ENCODE results near the gene SLC7A6OS.
A peak's percentile ranks its signal among the peaks of the same experiment; 100 is the strongest.

The SLC7A6OS gene

DNA sequence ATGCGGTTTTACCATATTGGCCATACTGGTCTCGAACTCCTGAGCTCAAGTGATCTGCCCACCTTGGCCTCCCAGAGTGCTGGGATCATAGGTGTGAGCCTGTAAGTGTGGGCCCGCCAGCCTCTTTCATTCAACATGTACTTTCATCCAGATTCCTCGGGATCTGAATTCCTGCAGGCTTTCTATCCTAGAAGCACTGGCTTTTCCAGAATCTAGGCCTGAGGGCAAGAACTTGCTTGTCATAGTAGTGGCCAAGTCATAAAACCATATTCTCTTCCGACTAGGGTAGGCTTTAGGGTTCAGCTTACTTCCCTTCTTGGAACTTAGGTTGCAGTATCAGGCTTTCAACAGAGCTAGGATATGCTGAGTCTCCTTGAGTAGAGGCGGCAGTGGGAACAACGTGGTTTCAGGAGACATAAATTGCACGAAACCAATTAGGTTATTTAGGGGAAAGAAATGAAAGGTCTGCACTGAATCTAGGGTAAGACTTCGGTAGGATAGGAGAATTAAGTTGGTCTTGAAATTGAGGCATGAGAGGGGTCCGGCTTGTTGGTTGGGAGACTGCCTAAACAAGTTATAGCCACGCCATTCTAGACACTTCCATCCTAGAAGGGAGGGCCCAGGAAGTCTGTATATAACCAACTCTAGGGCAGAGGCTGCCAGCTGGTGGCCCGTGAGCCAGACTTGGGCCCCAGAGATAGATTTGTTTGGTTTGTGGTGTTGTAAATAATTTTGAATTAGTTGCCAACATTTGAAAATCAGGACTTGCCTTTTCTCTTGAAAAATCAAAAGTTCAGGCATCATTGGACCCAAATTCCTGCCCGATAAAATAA is 30.8 kb downstream of the SLC7A6OS start:
- DNase-seq (ENCODE audit: low spot score) = no peak

DNA sequence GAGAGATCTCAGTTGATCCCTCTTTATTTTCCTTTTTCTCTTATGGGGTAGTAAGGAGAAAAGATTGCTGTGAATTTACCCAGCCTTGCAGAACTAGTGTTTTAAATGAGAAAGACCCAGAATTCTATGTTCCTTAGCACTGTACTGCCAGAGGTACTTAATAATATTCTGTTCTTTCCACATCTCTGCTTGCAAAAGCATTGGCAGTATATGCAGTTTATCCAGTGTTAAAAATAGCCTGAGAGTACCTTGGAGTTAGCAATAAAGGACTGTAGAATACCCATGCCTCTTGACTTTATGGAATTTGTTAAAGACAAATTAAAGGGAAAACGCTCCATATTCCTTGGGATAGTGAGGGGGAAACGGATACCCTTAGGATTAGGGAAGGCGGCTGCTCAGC is 34.5 kb downstream of the SLC7A6OS start:
- no peak for DNase-seq (ENCODE audit: low spot score)

- DNase-seq (ENCODE audit: low spot score) = no peak
Measured at GRCh38 chr16:68275611-68276191, 35.0 kb downstream of the SLC7A6OS start.

DNA sequence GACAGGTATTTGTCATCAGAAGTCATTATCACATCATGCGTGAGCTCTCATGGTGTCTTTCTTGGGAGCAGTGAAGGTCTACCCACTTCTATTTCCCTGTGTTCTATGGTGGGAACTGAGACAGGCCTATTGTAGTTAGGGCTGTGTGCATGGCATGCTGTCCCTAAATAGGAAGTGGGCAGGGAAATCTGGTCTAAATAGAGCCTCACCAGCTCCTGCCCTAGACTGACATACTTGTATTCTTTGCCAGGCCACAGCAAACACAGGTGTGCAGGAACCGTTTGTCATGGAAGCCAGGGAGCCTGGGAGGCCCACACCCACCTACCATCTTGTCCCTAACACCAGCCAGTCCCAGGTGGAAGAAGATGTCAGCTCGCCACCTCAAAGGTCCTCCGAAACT is 36.3 kb downstream of the SLC7A6OS start:
- no peak for DNase-seq (ENCODE audit: low spot score)

DNA sequence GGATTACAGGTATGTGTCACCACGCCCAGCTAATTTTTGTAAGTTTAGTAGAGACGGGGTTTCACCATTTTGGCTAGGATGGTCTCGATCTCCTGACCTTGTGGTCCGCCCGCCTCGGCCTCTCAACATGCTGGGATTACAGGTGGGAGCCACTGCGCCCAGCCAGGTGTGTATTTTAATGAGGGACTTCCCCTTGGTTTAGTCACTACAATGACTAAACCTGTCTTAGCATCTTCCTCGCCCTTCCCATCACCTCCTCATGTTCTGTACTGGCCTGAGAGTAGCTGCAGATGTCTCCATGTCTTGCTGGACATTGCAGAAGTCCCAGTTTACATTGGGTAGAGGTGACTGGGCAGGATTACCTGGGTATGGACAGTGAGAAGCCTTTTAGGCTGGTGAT is 36.9 kb downstream of the SLC7A6OS start:
- no peak for DNase-seq (ENCODE audit: low spot score)

GRCh38 chr16:68273459-68273858 is 37.3 kb downstream of the SLC7A6OS start:
- no peak for DNase-seq (ENCODE audit: low spot score)

- DNase-seq (ENCODE audit: low spot score) = no peak
Measured at GRCh38 chr16:68272507-68273209, 38.1 kb downstream of the SLC7A6OS start.

- DNase-seq (ENCODE audit: low spot score) = no peak
Measured at GRCh38 chr16:68270353-68270752, 40.4 kb downstream of the SLC7A6OS start.

DNA sequence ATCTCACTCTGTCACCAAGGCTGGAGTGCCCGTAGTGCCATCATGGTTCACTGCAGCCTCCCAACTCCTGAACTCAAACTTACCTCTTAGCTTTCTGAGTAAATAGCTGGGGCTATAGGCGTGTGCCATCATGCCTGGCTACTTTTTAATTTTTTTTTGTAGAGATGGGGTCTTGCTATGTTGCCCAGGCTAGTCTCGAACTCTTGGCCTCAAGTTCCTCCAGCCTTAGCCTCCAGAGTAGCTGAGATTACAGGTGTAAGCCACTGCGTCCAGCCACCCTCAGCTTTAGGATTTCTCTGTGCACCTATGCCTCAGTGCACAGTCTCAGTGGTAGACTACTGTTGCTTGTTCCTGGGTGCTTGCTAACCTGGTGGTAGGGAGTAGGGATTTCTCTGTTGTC is 41.0 kb downstream of the SLC7A6OS start:
- no peak for DNase-seq (ENCODE audit: low spot score)

DNA sequence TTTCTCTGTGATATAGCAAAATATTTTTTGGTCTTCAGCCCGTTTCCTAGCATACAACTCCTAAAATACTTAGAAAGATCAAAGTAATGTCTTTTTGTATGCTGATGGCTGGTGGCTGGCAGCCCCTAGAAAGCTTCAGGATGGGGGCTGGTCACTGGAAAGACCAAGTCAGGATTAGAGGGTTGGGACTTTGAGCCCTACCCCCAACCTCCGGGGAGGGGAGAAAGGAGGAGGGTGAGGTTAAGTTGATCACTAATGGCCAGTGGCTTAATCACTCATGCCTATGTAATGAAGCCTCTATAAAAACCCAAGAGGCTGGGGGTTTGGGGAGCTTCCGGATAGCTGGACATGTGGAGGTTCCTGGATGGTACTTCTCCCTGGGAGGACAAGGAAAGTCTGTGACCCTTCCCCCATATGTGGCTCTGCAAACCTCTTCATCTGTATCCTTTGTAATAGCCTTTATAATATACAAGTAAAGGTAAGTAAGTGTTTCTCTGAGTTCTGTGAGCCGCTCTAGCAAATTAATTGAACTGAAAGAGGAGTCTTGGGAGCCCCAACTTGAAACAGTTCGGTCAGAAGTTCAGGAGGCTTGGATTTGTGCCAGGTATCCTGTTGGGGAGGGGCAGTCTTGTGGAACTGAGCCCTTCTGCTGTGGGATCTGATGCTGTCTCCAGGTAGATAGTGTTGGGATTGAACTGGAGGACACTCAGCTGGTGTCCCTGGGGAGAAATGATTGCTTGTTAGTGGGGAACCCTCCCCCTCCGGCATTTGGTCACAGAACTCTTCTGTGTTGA is 42.9 kb downstream of the SLC7A6OS start:
- no peak for DNase-seq (ENCODE audit: low spot score)

- peak; percentile 17 for DNase-seq (ENCODE audit: low spot score)
Measured at GRCh38 chr16:68265078-68265920, 45.4 kb downstream of the SLC7A6OS start.

- peak; percentile 20 for DNase-seq (ENCODE audit: low spot score)
Measured at GRCh38 chr16:68264128-68265077, 46.3 kb downstream of the SLC7A6OS start, which contains the start of gene SLC7A6. SLC7A6 (plus strand) TSS chr16:68264526; CDS start chr16:68274727, 10,201 bp downstream.

DNA sequence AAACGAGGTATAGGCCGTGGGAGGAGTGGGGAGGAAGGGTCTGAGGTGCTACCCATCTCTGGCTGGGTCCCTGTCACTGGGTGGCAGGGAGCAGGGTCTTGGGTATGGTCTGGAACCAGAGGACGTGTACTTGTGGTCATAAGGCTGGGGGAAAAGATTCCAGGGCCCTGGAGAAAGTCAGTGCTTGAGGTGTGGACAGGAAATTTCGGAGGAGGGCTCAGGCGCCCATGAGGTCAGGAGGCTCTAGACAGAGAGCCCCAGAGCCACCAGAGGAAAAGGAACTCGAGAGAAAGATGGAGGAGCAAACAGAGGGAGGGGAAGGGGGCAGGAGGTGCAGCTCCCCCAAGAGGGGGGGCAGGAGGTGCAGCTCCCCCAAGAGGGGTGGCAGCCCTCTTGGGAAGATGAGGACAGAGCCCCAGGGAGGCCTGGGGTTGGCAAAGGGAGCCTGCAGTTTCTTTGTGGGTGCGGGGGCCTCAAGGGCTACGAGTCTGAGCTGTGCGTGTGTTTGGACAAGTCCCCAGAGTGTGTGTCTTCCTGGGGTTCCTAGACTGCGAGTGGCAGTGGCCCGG is 47.1 kb downstream of the SLC7A6OS start:
- DNase-seq (ENCODE audit: low spot score) = no peak

GRCh38 chr16:68259007-68259825 is 51.5 kb downstream of the SLC7A6OS start:
- DNase-seq (ENCODE audit: low spot score) = no peak

GRCh38 chr16:68257906-68258800 is 52.6 kb downstream of the SLC7A6OS start:
- no peak for DNase-seq (ENCODE audit: low spot score)

DNA sequence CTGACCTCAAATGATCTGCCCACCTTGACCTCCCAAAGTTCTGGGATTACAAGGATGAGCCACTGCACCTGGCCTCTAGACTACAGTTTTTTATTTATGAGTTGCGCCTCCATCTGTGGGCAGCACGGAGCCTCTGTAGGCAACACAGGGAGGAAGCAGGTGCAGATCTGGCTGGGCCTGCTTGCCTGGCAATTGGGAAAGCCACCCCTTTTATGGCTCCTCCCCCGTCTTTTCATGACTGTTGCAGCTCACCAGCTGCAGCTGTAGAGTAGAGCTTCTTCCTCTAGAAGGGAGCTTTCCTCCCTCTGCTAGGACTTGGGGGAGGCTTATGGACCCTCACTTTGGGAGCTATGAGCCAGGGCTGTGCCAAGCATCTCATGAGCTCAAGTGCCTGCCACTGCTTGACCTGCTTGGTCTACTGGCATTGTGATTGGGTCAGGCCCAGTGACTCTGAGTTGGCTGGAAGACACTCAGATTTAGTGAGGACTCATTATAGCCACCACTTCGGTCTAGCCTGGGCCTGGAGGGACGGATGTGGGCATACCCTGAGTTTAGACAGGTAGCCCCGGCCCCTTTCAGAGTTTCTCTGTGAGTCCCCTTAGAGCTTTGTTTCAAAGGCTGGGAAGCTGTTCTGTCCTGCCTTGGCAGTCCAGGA is 53.4 kb downstream of the SLC7A6OS start:
- DNase-seq (ENCODE audit: low spot score) = no peak

DNA sequence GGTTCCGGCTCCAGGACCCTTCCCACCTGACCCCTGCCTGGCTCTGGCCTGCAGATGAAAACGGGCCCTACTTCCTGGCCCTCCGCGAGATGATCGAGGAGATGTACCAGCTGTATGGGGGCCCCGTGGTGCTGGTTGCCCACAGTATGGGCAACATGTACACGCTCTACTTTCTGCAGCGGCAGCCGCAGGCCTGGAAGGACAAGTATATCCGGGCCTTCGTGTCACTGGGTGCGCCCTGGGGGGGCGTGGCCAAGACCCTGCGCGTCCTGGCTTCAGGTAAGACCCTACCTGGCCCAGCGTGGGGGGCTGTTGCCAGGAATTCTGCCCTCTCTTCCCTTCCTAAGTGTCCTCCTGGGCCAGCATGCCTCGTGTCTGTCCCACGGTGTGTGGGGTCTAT is 55.0 kb downstream of the SLC7A6OS start:
- DNase-seq (ENCODE audit: low spot score) = no peak
